SK-N-SH treated with all-trans-retinoic acid at 6 μM for 48 hours (cell line): Measurements from ENCODE around the gene HOXD12.

Source experiments
- ATAC-seq: fragments of 200-7000 bp; cut with Tn5 transposase; 3 replicates; pipeline ENCODE4 v1.9.1; 2020; ENCODE audit warnings: mild to moderate bottlenecking, moderate library complexity
- ARNTL ChIP-seq: fragments of 450-650 bp; formaldehyde crosslinking; IDR thresholded peaks from 2 replicates; pipeline ENCODE4 v1.5.0; 2020; ENCODE audit warnings: low read depth, mild to moderate bottlenecking, moderate library complexity, borderline replicate concordance
- BACH2 ChIP-seq: fragments of 250-450 bp; sonication (Bioruptor Pico); IDR thresholded peaks from 2 replicates; pipeline ENCODE4 v1.9.0; 2021; ENCODE audit warnings: mild to moderate bottlenecking, borderline replicate concordance
- CSDC2 ChIP-seq: fragments of 250-450 bp; sonication (Bioruptor Pico); IDR thresholded peaks from 2 replicates; pipeline ENCODE4 v1.5.0; 2020; ENCODE audit warnings: mild to moderate bottlenecking, moderate library complexity
- CSRNP3 ChIP-seq: fragments of 250-450 bp; sonication (Bioruptor Pico); IDR thresholded peaks from 2 replicates; pipeline ENCODE4 v1.5.1; 2021; ENCODE audit warnings: mild to moderate bottlenecking, moderate library complexity
- ESRRG ChIP-seq: fragments of 250-450 bp; sonication (Bioruptor Pico); IDR thresholded peaks from 2 replicates; pipeline ENCODE4 v1.6.1; 2021; ENCODE audit warnings: mild to moderate bottlenecking
- GLIS3 ChIP-seq: fragments of 250-450 bp; sonication (Bioruptor Pico); IDR thresholded peaks from 2 replicates; pipeline ENCODE4 v1.5.0; 2020; ENCODE audit warnings: mild to moderate bottlenecking, moderate library complexity
- ISL1 ChIP-seq: fragments of 250-450 bp; sonication (Bioruptor Pico); IDR thresholded peaks from 2 replicates; pipeline ENCODE4 v2.1.2; 2022; ENCODE audit warnings: mild to moderate bottlenecking, moderate library complexity
- OSR1 ChIP-seq: fragments of 250-450 bp; sonication (Bioruptor Pico); IDR thresholded peaks from 2 replicates; pipeline ENCODE4 v1.8.0; 2022; ENCODE audit warnings: moderate library complexity, mild to moderate bottlenecking, inconsistent platforms
- POU6F1 ChIP-seq: fragments of 250-450 bp; sonication (Bioruptor Pico); IDR thresholded peaks from 2 replicates; pipeline ENCODE4 v1.8.0; 2021; ENCODE audit warnings: low read depth, mild to moderate bottlenecking, moderate library complexity, borderline replicate concordance
- PPARA ChIP-seq: fragments of 250-450 bp; sonication (Bioruptor Pico); IDR thresholded peaks from 2 replicates; pipeline ENCODE4 v1.5.0; 2020; ENCODE audit warnings: mild to moderate bottlenecking, borderline replicate concordance
- RARB ChIP-seq: fragments of 250-450 bp; sonication (Bioruptor Pico); IDR thresholded peaks from 2 replicates; pipeline ENCODE4 v1.8.0; 2021; ENCODE audit warnings: mild to moderate bottlenecking, moderate library complexity
- SNAI2 ChIP-seq: fragments of 250-450 bp; sonication (Bioruptor Pico); IDR thresholded peaks from 2 replicates; pipeline ENCODE4 v1.5.0; 2020; ENCODE audit warnings: mild to moderate bottlenecking, moderate library complexity
- TCF4 ChIP-seq: fragments of 250-450 bp; sonication (Bioruptor Pico); IDR thresholded peaks from 2 replicates; pipeline ENCODE4 v1.8.0; 2021; ENCODE audit warnings: mild to moderate bottlenecking, moderate library complexity, borderline replicate concordance
- TOX ChIP-seq: fragments of 250-450 bp; sonication (Bioruptor Pico); IDR thresholded peaks from 2 replicates; pipeline ENCODE4 v1.8.0; 2021; ENCODE audit warnings: mild to moderate bottlenecking, moderate library complexity, borderline replicate concordance
- ZC3H10 ChIP-seq: fragments of 250-450 bp; sonication (Bioruptor Pico); IDR thresholded peaks from 2 replicates; pipeline ENCODE4 v1.5.1; 2021; ENCODE audit warnings: mild to moderate bottlenecking, moderate library complexity
- ZFP30 ChIP-seq: fragments of 450-650 bp; formaldehyde crosslinking; IDR thresholded peaks from 2 replicates; pipeline ENCODE4 v1.5.0; 2022; ENCODE audit warnings: mild to moderate bottlenecking, moderate library complexity
- ZNF565 ChIP-seq: fragments of 450-650 bp; formaldehyde crosslinking; conservative IDR thresholded peaks from 2 replicates; pipeline ENCODE4 v1.5.0; 2020; ENCODE audit warnings: low read depth, mild to moderate bottlenecking, moderate library complexity
- ZNF70 ChIP-seq: fragments of 450-650 bp; formaldehyde crosslinking; IDR thresholded peaks from 2 replicates; pipeline ENCODE4 v1.5.0; 2020; ENCODE audit warnings: mild to moderate bottlenecking, moderate library complexity

HOXD12 gene

GRCh38 chr2:176101842-176102241 is 2.2 kb downstream of the HOXD12 start (continued):
- TF ChIP-seq POU6F1 (CRISPR knock-in tag) (no peak), ESRRG (no peak)
- TF ChIP-seq, all 23 proteins: peak for 0

GRCh38 chr2:176102309-176102866 is 2.8 kb downstream of the HOXD12 start:
- ATAC-seq = no peak

GRCh38 chr2:176103194-176103593 is 3.6 kb downstream of the HOXD12 start:
- TF ChIP-seq GLIS3 (no peak), ESRRG (no peak), ARNTL (CRISPR knock-in tag) (no peak), CSDC2 (CRISPR knock-in tag) (no peak), ZNF565 (CRISPR knock-in tag) (no peak), SNAI2 (CRISPR knock-in tag) (no peak), TOX (CRISPR knock-in tag) (no peak), ISL1 (no peak), ZC3H10 (CRISPR knock-in tag) (no peak)
- ATAC-seq = no peak

More at GRCh38 chr2:176102309-176102866, 2.8 kb downstream of the HOXD12 start:
- TF ChIP-seq OSR1 (CRISPR knock-in tag) (no peak), ZNF70 (CRISPR knock-in tag) (no peak), BACH2 (no peak), SNAI2 (CRISPR knock-in tag) (no peak), ARNTL (CRISPR knock-in tag) (no peak), ISL1 (no peak), ZFP30 (CRISPR knock-in tag) (no peak), PPARA (CRISPR knock-in tag) (no peak), ZC3H10 (CRISPR knock-in tag) (no peak), ZNF565 (CRISPR knock-in tag) (no peak)

- no peak for ATAC-seq
- TF ChIP-seq ZFP30 (CRISPR knock-in tag) (no peak), ARNTL (CRISPR knock-in tag) (no peak), CSRNP3 (CRISPR knock-in tag) (no peak), ZNF565 (CRISPR knock-in tag) (no peak), TCF4 (CRISPR knock-in tag) (no peak), RARB (CRISPR knock-in tag) (no peak), POU6F1 (CRISPR knock-in tag) (no peak), CSDC2 (CRISPR knock-in tag) (no peak)
Observed at GRCh38 chr2:176103742-176104315, 4.2 kb downstream of the HOXD12 start.

GRCh38 chr2:176104316-176105077 is 4.9 kb downstream of the HOXD12 start:
- ATAC-seq = peak; percentile 42

More at GRCh38 chr2:176104316-176105077, 4.9 kb downstream of the HOXD12 start:
- no peak for TF ChIP-seq SNAI2 (CRISPR knock-in tag)
